SKM-1 treated with dmso at 0.1 percent for 144 hours (cell line): ENCODE measurements around the gene SLC24A3.

Experiments used
- DNase-seq: peaks from one replicate; lab custom pipeline; 2025; ENCODE audit not compliant: unreplicated experiment; lab: John Stamatoyannopoulos, UW

The SLC24A3 gene

GRCh38 chr20:19380211-19380610 lies 167.8 kb downstream of the SLC24A3 start:
- no peak for DNase-seq

- no peak for DNase-seq
Measured at GRCh38 chr20:19381947-19382346, 169.5 kb downstream of the SLC24A3 start.

GRCh38 chr20:19382386-19383340 lies 170.2 kb downstream of the SLC24A3 start:
- DNase-seq: no peak

DNA sequence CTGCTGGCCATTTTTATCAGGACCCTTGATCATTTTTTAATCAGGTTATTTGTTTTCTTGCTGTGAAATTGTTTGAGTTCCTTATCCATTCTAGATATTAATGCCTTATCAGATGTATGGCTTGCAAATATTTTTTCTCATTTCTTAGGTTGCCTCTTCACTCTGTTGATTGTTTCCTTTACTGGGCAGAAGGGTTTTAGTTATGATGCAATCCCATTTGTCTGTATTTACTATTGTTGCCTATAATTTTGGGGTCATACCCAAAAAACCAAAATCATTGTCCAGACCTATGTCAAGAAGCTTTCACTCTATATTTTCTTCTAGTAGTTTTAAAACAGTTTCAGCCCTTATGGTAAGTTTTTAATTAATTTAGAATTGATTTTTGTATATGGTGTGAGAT lies 172.5 kb downstream of the SLC24A3 start:
- DNase-seq: no peak

DNA sequence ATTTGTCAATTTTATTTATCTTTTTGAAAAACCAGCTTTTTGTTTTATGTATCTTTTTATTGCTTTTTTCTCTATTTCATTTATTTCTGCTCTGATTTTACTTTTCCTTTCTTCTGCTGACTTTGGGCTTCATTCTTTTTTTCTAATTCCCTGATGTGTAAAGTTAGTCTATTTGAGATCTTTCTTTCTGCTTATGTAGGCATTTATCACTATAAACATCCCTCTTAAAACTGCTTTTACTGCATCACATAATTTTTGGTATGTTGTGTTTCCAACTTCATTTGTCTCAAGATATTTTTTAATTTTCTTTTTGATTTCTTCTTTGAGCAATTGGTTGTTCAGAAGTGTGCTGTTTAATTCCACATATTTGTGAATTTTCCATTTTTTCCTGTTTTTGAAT lies 174.8 kb downstream of the SLC24A3 start:
- no peak for DNase-seq

GRCh38 chr20:19392344-19393130 lies 180.1 kb downstream of the SLC24A3 start:
- DNase-seq: no peak

DNA sequence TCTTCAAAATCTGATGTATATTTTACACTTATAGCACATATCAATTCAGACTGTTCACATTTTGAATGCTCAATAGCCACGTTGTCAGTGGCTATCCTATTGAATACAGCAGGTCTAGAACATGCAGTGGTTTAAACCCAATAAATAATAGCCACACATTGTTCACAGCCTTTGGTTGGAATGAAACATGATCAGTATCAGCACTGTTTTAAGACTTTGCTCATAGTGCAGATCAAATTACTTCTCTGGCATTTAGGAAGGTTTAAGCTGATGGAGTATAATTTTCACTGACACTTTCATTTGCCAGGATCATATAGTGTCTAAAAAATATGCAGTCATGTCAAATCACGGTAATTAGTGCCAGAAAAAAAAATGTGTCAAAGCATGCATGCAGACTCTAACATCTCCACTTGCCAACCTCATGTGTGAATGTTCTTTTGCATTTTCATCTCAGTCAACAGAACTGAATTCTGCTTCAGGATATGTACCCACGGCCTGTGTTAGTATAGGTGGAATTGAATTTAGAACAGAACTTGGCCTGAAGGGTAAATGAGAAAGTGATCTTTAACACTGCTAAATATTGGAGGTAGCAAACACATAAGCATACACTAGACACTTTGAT lies 184.1 kb downstream of the SLC24A3 start:
- DNase-seq: no peak

- no peak for DNase-seq
Measured at GRCh38 chr20:19397226-19397625, 184.8 kb downstream of the SLC24A3 start.

GRCh38 chr20:19397666-19398065 lies 185.2 kb downstream of the SLC24A3 start:
- no peak for DNase-seq

DNA sequence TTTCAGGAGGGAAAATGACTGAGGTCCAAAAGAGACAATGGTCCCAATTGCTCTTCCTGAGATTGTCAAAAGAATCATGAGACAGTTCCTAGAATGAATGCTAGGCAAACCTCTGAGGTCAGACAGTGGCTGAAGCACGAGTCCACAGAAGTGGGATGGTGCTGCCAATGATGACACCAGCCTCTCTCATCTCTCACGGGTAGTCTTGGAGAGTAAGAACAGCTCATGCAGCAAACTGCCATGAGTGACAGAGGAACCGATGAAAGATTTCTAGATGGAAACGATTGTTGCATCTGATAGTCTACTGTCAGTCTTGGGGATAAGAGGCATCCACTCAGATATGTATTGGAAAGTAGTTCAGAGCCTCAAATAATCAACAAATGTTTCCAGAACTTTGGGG lies 188.7 kb downstream of the SLC24A3 start:
- no peak for DNase-seq

DNA sequence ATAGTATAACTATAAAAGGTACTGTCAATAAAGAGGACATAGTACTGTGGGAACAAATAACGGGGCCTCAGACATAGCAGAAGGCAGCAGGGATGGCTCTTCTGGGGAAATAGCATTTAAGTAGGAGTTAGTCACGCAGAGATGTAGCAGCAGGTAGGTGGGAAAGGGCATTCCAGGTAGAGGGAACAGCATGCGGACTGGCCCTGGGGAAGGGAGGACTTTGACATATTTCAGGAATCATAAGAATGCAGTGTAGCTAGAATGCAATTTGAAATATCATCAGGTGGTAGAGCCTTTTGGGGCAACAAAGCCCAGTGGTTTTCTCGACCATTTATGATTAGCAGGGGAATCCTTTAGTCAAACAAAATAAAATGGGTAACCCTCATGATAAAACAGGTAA lies 191.1 kb downstream of the SLC24A3 start:
- no peak for DNase-seq

- DNase-seq: no peak
Measured at GRCh38 chr20:19404826-19405225, 192.4 kb downstream of the SLC24A3 start.

GRCh38 chr20:19405958-19406357 lies 193.5 kb downstream of the SLC24A3 start:
- DNase-seq: no peak

- DNase-seq: no peak
Measured at GRCh38 chr20:19406381-19406780, 193.9 kb downstream of the SLC24A3 start.

GRCh38 chr20:19407196-19407595 lies 194.8 kb downstream of the SLC24A3 start:
- no peak for DNase-seq

DNA sequence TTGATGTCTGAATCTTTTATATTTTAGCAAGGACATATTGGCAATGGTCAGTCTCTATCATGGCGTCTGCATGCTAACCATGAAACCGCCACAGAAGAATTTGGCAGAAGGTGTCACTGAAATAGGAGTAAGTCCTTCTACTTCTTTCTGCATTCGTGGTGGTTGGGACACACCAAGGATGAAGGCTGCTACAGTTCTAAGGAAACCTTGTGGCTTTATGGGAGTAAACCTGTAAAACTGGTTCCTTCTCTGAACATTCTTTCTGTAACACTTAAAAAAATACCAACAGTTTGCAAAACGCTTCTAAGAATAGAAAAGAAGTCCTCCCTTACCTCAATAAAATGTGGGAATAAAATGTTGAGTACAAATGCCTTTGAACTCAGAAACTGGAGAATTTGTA lies 195.3 kb downstream of the SLC24A3 start:
- no peak for DNase-seq

GRCh38 chr20:19408971-19409370 lies 196.5 kb downstream of the SLC24A3 start:
- DNase-seq: no peak

DNA sequence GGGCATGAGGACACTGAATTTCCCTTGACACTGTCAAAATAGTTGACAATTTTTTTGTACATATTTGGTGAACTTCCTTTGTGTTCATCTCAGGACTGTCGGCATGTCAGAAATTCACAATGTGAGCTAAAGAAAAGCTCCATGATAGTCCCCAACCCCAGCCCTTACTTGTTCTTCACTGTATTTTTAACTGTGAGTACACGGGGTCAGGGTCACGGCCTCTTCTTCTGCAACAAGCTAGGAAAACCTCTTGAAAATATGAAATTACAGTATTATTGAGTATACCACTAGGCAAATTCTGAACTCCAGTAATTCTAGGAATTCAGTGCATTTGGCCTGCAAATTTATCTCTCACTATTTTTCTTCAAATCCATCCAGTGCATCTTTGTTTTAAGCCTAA lies 199.4 kb downstream of the SLC24A3 start:
- no peak for DNase-seq

DNA sequence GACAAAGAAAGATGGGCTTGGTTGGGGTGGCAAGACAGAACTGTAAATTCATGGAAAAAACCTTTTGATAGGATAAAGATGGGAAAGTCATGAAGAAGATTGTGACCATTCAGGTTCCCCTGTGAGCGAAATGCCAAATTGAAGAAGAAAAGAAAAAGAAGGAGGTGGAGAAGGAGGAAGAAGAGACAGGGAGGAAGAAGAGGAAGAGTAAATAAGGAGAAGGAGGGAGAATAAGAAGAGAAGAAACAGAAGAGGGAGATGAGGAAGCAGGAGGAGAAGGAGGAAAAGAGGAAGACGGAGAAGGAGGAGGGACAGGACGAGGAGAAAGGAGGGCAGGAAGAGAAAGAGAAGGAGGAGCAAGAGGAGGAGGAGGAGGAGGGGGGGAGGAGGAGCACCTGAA lies 199.8 kb downstream of the SLC24A3 start:
- DNase-seq: no peak

DNA sequence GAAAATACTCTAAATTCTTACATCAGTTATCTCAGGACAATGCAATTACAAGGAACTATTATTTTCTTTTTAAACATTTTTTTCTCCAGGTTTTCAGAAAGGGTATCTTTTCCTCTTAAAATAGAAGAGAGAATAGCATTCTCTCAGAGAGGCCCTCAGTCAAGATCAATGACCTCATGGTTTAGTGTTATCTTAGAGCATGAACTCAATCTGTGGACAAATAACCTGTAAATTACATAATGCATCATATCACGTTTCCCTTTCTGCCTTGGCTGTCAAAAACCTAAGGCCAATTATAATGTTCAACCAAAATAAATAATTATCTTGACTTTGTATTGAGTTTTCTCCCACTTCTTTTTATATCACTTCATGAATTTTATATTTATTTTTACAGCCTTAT lies 202.2 kb downstream of the SLC24A3 start:
- DNase-seq: no peak

DNA sequence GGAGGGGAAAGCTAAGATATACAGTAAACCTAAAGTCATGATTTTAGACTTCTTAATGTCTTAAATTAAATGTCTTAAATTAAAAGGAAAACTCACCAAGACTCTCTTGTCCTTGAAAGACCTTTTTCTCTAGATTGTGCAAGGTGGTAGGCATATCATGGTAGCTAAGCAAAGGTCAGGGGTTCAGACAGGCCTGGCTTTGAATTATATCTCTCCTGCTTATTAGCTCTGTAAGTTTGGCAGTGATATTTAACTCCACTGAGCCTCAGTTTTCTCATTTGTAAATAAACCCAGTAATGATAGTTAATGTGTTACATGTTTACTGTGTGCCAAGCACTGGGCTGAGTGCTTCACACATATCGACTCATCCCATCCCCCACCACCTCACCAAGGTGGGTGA lies 203.3 kb downstream of the SLC24A3 start:
- DNase-seq: no peak

GRCh38 chr20:19416627-19417026 lies 204.2 kb downstream of the SLC24A3 start:
- DNase-seq: no peak
